Adrenal gland (tissue), 5 donors: ENCODE measurements around the gene NOX3.

Experiments used
- CTCF ChIP-seq, 6 experiments: fragments of 450-650 bp in 4 of 6; fragments of 200-600 bp in 2 of 6; sonication (generic) in 1 of 6; IDR thresholded peaks; 1 replicate in 5 of 6; 2 replicates in 1 of 6; pipeline versions ENCODE4 v1.5.1 to v1.8.0; 2016 to 2021; ENCODE audit warnings: antibody characterized with exemption in 6 of 6, mild to moderate bottlenecking in 2 of 6, moderate library complexity in 1 of 6
- POLR2A ChIP-seq, 2 donors: fragments of 450-650 bp; IDR thresholded peaks; one replicate each; pipeline ENCODE4 v1.6.1; 2017; ENCODE audit warnings: antibody characterized with exemption in 2 of 2, mild to moderate bottlenecking in 2 of 2, moderate library complexity in 1 of 2
- donor health status: DM: no; HTN: no; CAD: no.

GRCh38 chr6:155398701-155399061 is 57.0 kb downstream of the NOX3 start:
- TF ChIP-seq CTCF (IDR thresholded peaks at IDR 0.05), result no peak
- no peak for TF ChIP-seq POLR2A (IDR thresholded peaks at IDR 0.05)
